Measurements from ENCODE around the gene IAPP.

IAPP gene

DNA sequence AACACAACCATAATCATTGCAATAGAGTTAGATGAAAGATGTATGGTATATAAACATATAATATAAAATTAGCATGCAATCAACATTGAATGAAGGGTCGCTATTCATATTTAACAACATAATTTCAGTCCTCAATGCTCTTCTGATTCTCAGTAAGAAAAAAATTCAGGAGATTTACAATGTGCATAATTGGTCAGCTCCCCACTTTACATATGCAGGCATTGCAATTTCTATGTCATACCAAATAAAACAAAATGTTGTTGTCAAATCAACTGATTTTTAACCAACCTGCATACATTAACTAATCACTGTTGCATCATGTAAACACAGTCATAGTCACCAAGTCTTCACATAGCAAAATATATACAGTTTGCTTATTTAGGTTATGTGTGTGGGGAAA, 32.8 kb upstream of the IAPP start:
- Histone ChIP-seq H3K4me2 (ENCODE audit: low read depth, low read length, poor library complexity, severe bottlenecking) (no peak overlapping the region), H3K27me3 (ENCODE audit: insufficient read depth, low read length, poor library complexity, severe bottlenecking) (no peaks in the 10 kb centered on the region), H3K9ac (ENCODE audit: low read depth, low read length, poor library complexity, severe bottlenecking) (no peak overlapping the region), H3K9me3 (ENCODE audit: insufficient read depth, low read depth, low read length) (no peaks in the 10 kb centered on the region), H2AFZ (ENCODE audit: low read length) (no peak overlapping the region), H3K4me1 (ENCODE audit: insufficient read depth, low read length, poor library complexity, severe bottlenecking) (no peaks in the 10 kb centered on the region), H3K9me2 (replicated peaks; ENCODE audit: low read depth, low read length) (no peaks in the 10 kb centered on the region), H3K79me2 (ENCODE audit: insufficient read depth, low read length) (no peaks in the 10 kb centered on the region), H4K20me1 (ENCODE audit: insufficient read depth, low read length, poor library complexity, severe bottlenecking) (no peaks in the 10 kb centered on the region), H3K4me3 (ENCODE audit: low read length, poor library complexity, severe bottlenecking) (no peak overlapping the region), H3F3A (ENCODE audit: low read depth) (no peaks in the 10 kb centered on the region), H3K36me3 (ENCODE audit: insufficient read depth, low read length) (no peaks in the 10 kb centered on the region)
- TF ChIP-seq EZH2phosphoT487 (IDR thresholded peaks at IDR 0.05; ENCODE audit: borderline replicate concordance), result no peak
- TF ChIP-seq, protein P1, sequence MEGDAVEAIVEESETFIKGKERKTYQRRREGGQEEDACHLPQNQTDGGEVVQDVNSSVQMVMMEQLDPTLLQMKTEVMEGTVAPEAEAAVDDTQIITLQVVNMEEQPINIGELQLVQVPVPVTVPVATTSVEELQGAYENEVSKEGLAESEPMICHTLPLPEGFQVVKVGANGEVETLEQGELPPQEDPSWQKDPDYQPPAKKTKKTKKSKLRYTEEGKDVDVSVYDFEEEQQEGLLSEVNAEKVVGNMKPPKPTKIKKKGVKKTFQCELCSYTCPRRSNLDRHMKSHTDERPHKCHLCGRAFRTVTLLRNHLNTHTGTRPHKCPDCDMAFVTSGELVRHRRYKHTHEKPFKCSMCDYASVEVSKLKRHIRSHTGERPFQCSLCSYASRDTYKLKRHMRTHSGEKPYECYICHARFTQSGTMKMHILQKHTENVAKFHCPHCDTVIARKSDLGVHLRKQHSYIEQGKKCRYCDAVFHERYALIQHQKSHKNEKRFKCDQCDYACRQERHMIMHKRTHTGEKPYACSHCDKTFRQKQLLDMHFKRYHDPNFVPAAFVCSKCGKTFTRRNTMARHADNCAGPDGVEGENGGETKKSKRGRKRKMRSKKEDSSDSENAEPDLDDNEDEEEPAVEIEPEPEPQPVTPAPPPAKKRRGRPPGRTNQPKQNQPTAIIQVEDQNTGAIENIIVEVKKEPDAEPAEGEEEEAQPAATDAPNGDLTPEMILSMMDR (conservative IDR thresholded peaks at IDR 0.05; ENCODE audit: low read length), result no peak

DNA sequence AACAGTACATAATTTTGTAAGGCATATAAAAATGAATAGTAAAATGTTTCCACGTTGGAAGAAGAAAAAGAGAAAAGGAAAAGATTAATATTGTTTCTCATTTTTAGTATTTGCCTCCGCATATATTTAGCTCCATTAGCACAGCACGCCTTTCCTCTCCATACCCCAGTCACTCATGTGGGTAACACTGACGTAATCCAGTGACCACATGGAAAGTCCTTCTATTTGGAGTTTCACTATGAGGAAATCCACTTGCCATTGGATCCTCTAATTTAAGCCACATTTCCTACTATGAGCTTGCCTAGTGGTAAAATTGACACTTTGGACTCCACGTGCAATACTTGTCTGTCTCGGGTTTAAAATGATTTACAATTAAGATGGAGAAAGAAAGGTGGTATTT, 32.3 kb upstream of the IAPP start:
- no peak overlapping the region for H3K4me2 ChIP-seq (ENCODE audit: low read depth, low read length, poor library complexity, severe bottlenecking)
- H3K9me3 ChIP-seq (ENCODE audit: insufficient read depth, low read depth, low read length), result no peaks in the 10 kb centered on the region
- H3K27me3 ChIP-seq (ENCODE audit: insufficient read depth, low read length, poor library complexity, severe bottlenecking), result no peaks in the 10 kb centered on the region
- H3K79me2 ChIP-seq (ENCODE audit: insufficient read depth, low read length), result no peaks in the 10 kb centered on the region
- H3K4me3 ChIP-seq (ENCODE audit: low read length, poor library complexity, severe bottlenecking), result no peak overlapping the region
- TF ChIP-seq EZH2phosphoT487 (IDR thresholded peaks at IDR 0.05; ENCODE audit: borderline replicate concordance), result no peak
- TF ChIP-seq, protein P1 (conservative IDR thresholded peaks at IDR 0.05; ENCODE audit: low read length), result no peak
- no peaks in the 10 kb centered on the region for H3K4me1 ChIP-seq (ENCODE audit: insufficient read depth, low read length, poor library complexity, severe bottlenecking)
- no peaks in the 10 kb centered on the region for H4K20me1 ChIP-seq (ENCODE audit: insufficient read depth, low read length, poor library complexity, severe bottlenecking)
- H3K36me3 ChIP-seq (ENCODE audit: insufficient read depth, low read length), result no peaks in the 10 kb centered on the region
- no peaks in the 10 kb centered on the region for H3F3A ChIP-seq (ENCODE audit: low read depth)
- H3K9me2 ChIP-seq (replicated peaks; ENCODE audit: low read depth, low read length), result no peaks in the 10 kb centered on the region
- H3K9ac ChIP-seq (ENCODE audit: low read depth, low read length, poor library complexity, severe bottlenecking), result no peak overlapping the region
- no peak overlapping the region for H2AFZ ChIP-seq (ENCODE audit: low read length)

DNA sequence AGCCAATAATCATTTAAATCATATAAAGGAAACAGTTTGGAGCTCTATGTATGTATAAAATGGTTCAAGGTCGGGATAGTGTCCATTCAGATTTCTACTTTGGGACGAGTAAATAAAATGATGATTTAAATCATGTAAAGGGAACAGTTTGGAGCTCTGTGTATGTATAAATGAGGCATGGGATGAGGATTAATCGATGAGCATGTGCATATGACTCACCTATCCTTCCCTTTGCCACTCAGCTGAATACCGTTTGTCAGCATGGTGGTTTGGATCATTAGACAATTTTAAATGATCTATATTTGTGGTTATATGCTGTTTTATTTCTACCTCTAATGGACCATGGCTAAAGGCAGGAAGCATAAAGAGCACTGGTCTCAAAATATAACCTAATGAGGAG, 30.9 kb upstream of the IAPP start:
- no peaks in the 10 kb centered on the region for H3K9me2 ChIP-seq (replicated peaks; ENCODE audit: low read depth, low read length)
- no peaks in the 10 kb centered on the region for H3K4me1 ChIP-seq (ENCODE audit: insufficient read depth, low read length, poor library complexity, severe bottlenecking)
- H3K9me3 ChIP-seq (ENCODE audit: insufficient read depth, low read depth, low read length), result no peaks in the 10 kb centered on the region
- H4K20me1 ChIP-seq (ENCODE audit: insufficient read depth, low read length, poor library complexity, severe bottlenecking), result no peaks in the 10 kb centered on the region
- TF ChIP-seq, protein P1 (conservative IDR thresholded peaks at IDR 0.05; ENCODE audit: low read length), result no peak
- TF ChIP-seq EZH2phosphoT487 (IDR thresholded peaks at IDR 0.05; ENCODE audit: borderline replicate concordance), result no peak
- H3K36me3 ChIP-seq (ENCODE audit: insufficient read depth, low read length), result no peaks in the 10 kb centered on the region
- H3K79me2 ChIP-seq (ENCODE audit: insufficient read depth, low read length), result no peaks in the 10 kb centered on the region
- no peaks in the 10 kb centered on the region for H3F3A ChIP-seq (ENCODE audit: low read depth)
- no peak overlapping the region for H3K9ac ChIP-seq (ENCODE audit: low read depth, low read length, poor library complexity, severe bottlenecking)
- H2AFZ ChIP-seq (ENCODE audit: low read length), result no peak overlapping the region
- H3K4me2 ChIP-seq (ENCODE audit: low read depth, low read length, poor library complexity, severe bottlenecking), result no peak overlapping the region
- no peaks in the 10 kb centered on the region for H3K27me3 ChIP-seq (ENCODE audit: insufficient read depth, low read length, poor library complexity, severe bottlenecking)
- no peak overlapping the region for H3K4me3 ChIP-seq (ENCODE audit: low read length, poor library complexity, severe bottlenecking)

Data from Loucy (cell line).